NCI-H446 treated with DMSO at 0.1 percent for 48 hours (cell line): ENCODE data around the gene CTNND2.

Experiments used
- DNase-seq: peaks from one replicate; lab custom pipeline; 2025; lab: John Stamatoyannopoulos, UW

Gene CTNND2

GRCh38 chr5:11596185-11596584 lies 308.1 kb downstream of the CTNND2 start:
- DNase-seq, result peak; percentile 88

DNA sequence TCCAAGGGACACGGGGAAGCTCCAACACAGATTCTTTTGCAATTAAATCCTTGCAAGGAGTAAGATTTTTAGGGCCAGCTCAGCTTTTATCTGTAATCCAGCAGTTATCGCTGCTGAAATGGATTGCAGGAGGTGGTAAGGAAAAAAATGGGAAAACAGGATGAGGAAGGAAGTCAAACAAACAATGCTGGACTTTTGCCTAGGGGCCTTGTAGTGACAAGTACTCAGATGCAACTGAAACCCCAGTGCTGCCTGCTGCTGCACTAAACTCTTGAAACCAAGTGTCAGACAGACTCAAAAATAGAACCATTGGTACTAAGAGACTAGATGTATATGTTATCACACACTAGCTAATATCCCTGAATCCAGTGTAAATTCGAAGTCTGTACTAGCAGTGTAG lies 309.2 kb downstream of the CTNND2 start:
- DNase-seq, result peak; percentile 83

- DNase-seq, result peak; percentile 42
Observed at GRCh38 chr5:11594021-11594420, 310.2 kb downstream of the CTNND2 start.

- DNase-seq, result no peak
Observed at GRCh38 chr5:11590475-11590874, 313.8 kb downstream of the CTNND2 start.

DNA sequence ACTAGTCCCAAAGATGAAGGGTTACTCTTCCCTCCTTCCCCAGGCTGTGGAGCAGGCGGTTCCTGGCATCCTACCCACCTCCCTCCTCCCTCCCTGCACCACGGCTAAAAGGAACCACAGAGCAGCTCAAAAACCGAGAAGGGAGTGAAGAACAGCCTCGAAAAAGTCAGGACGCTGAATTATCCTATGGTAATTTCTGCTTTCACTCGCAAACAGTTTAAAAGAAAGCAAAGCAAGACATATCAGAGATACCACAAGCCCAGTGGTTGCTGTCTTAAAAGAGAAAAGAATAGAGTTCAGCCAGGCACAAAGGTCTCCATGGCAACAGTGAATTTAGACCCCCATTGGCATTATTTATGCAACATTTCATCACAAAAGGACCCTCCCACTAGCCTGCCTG lies 315.4 kb downstream of the CTNND2 start:
- peak; percentile 87 for DNase-seq

DNA sequence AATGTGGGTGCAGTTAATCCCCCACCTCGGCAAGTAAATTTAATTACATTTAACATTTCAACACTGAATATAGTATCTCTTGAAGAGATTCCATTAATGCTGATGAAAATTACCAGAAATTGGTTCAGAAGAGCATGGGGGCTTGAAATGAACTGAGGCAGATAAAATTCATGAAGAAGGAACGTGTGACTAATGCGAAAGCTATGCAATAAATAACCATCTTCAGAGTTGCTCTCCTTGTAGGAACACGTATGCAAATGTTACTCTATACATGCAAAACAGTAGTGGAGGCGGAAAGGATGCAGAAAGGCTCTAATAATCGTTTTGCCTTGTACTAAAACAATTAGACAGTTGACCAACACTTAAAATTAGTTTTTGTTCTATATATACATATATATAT lies 320.2 kb downstream of the CTNND2 start:
- DNase-seq, result no peak

GRCh38 chr5:11579351-11579750 lies 324.9 kb downstream of the CTNND2 start:
- no peak for DNase-seq

DNA sequence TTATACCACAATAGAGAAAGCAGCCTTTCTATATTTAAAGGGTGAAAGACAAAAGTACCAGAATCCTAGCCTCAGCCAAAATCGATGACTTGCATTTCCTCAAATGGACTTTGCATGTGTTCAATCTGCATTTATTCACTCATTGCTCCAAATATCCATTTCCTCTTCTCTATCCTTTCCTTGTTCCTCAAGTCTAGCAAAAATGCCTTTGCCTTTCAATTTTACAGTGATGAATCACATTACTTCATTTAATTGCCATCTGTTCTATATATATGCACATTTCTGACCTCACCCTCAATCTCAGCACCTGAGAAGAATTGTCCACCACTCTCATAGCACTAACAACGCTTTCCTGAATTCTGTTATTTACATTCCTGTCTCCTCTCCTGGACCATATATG lies 329.5 kb downstream of the CTNND2 start:
- DNase-seq, result no peak

DNA sequence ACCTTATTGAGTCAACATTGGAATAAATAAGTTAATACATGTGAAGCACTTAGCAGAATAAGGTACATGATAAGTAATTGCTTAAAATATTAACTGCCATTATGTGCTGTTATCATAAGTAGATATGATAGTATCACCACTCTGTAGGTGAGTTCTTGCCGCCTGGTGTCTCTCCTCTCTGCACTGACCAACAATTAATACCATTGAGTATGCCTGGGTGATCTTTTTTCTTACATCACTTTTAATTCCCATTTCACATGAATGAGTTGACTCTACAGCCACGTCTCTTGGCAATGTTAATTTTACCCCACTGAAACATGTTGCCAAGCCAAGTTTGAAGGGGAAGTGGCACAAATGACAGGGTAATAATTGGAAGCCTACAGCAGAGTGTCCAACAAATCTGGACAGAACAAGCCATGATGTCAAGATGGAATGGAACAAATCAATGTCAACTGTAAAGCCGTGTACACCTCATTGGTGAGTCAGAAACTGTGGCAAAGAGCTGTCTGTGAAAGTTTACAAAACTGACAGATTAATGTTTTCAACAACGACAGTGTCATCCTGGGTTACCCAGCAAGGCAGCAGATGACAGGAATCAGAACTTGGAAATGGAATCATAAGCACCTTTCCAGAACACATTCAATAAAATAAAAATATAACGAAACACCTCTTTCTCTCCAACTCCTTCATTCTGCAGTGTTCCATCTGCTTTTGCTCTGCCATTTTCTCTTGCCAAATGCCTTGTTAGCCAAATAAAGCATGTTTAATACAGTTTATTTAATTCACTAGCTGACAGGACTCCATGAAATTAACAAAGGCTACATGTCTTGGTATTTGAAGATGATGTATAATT lies 330.9 kb downstream of the CTNND2 start:
- peak; percentile 90 for DNase-seq

DNA sequence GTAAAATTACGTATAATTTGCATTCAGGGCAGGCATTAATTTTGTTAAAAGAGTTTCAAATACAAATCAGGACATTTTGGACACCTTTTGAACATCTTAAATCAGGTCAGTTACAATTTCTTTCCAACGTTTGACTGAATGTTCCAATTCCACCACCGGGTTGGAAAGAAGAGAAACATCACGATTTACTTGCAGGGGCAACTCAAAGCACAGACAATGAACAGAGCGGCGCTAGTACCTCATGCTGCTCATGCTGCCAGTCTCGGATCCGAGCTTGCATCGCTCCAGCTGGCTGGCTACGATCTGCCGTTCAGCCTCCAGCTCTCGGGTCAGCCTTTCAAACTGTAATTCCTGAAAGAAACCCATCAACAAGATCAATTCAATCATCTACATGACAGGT lies 339.5 kb downstream of the CTNND2 start:
- no peak for DNase-seq

- DNase-seq, result no peak
Observed at GRCh38 chr5:11563822-11564221, 340.4 kb downstream of the CTNND2 start.

DNA sequence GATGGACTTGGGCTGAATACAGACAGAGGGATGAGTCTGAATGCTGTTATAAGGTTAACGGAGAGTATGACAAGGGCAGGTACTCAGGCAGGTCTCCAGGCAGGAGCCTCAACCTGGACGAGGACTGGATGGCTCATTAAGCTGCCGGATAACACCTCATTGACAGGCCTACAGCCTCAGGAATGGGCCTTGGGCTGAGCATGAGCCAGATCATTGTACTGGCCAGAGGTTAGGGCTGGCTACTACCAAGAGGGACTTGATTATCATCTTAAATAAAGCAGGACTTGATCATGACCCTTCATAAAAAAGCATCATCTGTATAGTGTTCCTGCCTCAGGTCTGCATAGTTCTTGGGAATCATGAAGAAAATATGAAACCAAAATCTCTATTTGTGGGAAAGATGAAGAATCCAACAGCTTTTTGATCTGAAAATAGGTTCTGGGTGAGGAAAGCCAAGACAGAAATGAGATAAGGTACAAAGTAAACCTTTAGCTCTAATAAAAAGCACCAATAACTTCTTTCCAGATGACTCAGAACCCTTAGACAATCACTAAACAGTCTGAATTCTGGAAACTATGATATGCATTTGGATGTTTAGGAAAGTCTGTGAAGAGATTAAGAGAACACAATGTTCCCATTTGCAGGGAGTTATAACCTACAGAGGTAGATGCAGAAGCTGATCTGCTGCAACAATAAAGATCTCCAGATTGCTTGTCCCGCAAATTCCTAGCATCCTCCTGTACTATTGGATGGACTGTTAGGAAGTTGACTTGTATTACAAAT lies 343.1 kb downstream of the CTNND2 start:
- no peak for DNase-seq

DNA sequence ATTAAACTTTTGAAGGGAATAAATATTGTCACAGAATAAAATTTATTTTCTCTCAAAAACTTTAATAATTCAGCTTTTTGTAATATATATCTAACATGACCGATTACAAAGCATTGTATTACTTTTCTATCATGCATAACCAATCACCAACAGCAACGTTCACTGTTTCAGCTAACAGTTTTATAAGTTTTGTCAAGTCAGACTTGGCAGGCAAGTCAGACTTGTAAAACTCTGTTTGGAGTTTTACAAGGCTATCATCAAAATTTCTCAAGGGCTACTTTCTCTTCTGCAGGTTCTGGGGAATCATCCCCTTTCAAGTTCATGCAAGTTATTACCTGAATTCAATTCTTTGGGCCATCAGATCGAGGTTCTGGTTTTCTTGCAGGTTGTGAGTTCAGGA lies 347.2 kb downstream of the CTNND2 start:
- DNase-seq, result no peak

GRCh38 chr5:11555171-11555570 lies 349.1 kb downstream of the CTNND2 start:
- DNase-seq, result no peak

GRCh38 chr5:11547730-11548129 lies 356.5 kb downstream of the CTNND2 start:
- DNase-seq, result no peak

DNA sequence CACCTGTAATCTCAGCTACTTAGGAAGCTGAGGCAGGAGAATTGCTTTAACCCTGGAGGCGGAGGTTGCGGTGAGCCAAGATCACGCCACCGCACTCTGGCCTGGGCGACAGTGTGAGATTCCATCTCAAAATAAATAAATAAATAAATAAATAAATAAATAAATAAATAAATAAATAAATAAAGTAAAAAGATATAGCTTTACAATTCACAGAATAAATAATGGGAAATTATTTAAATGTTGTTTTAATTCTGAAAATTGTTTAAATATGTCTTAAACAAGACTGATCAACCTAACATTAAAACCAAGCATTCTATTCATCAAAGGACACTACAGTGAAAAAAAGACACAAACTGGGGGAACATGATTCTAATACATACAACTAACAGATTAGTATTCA lies 357.1 kb downstream of the CTNND2 start:
- DNase-seq, result no peak

DNA sequence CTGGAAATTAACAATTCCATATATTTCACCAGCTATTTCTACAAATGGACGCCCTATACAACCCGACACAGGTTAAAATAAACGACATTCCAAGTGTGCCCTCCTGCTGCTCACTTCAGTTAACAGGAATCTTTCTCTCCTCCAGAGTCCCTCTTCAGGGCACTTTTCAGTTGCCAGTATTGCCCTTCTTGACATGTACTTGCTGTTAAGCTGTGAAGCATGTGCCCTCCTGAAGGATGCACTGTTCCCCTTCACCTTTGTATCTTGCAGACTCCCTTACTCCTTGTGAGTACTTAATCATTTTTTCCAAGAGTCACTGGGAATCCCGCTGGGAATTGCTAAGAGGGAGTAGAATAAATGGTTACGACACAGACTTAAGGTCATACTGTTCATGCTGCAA lies 364.1 kb downstream of the CTNND2 start:
- DNase-seq, result no peak

- DNase-seq, result no peak
Observed at GRCh38 chr5:11531811-11532555, 372.3 kb downstream of the CTNND2 start.

- no peak for DNase-seq
Observed at GRCh38 chr5:11528720-11529119, 375.5 kb downstream of the CTNND2 start.

- no peak for DNase-seq
Observed at GRCh38 chr5:11527652-11528349, 376.4 kb downstream of the CTNND2 start.

DNA sequence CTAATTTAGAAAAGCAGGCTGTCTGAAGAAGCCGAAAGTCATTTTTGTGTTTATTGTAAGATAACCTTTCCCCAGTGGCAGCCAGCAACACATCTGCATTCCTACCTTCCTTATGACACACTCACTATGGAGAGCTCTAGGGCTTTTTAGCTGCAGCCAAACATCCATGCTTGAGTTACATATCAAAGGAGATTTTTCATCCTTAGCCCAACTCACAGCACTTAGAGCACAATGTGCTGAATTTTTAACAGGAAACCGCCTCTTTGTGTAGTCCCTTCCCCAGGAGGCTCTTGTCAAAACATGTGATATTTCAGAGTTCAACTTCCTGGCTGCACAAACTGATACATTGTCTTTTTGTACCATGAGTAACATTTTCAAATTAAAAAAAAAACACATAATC lies 379.2 kb downstream of the CTNND2 start:
- no peak for DNase-seq

DNA sequence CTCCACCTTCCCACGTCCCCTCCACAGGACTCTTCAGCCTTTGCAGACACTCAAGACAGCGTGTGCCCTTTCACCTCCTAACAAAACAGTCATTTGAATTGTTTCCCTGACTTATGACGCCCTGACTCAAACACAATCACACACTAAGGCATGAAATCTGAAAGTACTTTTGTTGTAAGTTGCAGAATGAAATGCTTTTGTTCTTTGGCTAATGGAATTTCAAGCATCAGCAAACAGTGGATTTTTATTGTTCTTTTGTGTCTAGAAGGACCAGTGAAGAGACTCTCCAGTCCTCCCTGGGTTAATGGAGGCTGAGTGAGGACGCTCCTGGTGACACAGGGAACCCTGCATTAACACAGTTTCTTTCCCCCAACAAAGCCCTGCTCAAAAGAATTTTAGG lies 380.1 kb downstream of the CTNND2 start:
- DNase-seq, result no peak
